ENCODE data around the gene ZNF75A. TPM values are rescaled to one million over a fixed set of nuclear protein-coding genes. Genes with fewer than 3 reads are reported as not detected.

Gene ZNF75A
- polyA plus RNA-seq, 3 donors = 8.1 to 15.0 (median 10.4) TPM

GRCh38 chr16:3283543-3284447 is 21.5 kb upstream of the ZNF75A start:
- 5 to 8% (median 7%) methylated on average over 45 to 56 of the region's 56 CpGs for WGBS, 3 donors
- peak overlapping the region; percentile 81 for H3K27ac ChIP-seq (ENCODE audit: low read depth, low read length)

GRCh38 chr16:3285131-3285530 is 20.2 kb upstream of the ZNF75A start:
- H3K27ac ChIP-seq (ENCODE audit: low read depth, low read length) = no peak overlapping the region
- 72 to 92% (median 90%) methylated on average over 6 of the region's 6 CpGs for WGBS, 3 donors

- no peak overlapping the region for H3K27ac ChIP-seq (ENCODE audit: low read depth, low read length)
- 98% methylated on average over 16 of the region's 16 CpGs for whole genome bisulfite sequencing, 3 donors
Measured at GRCh38 chr16:3289998-3290673, 15.2 kb upstream of the ZNF75A start.

- H3K27ac ChIP-seq (ENCODE audit: low read depth, low read length) = no peak overlapping the region
- 97 to 99% (median 98%) methylated on average over 3 of the region's 3 CpGs for WGBS, 3 donors
Measured at GRCh38 chr16:3292604-3293003, 12.7 kb upstream of the ZNF75A start.

GRCh38 chr16:3295209-3295608 is 10.1 kb upstream of the ZNF75A start:
- no peak overlapping the region for H3K27ac ChIP-seq (ENCODE audit: low read depth, low read length)
- WGBS, 3 donors = 19 to 42% (median 38%) methylated on average over 42 to 45 of the region's 45 CpGs

- no peak overlapping the region for H3K27ac ChIP-seq (ENCODE audit: low read depth, low read length)
- WGBS, 3 donors = 55 to 75% (median 68%) methylated on average over 13 of the region's 13 CpGs
Measured at GRCh38 chr16:3295783-3296182, 9.5 kb upstream of the ZNF75A start.

GRCh38 chr16:3304370-3304769 is 927 bp upstream of the ZNF75A start:
- WGBS, 3 donors = 71 to 73% (median 73%) methylated on average over 4 of the region's 4 CpGs
- H3K27ac ChIP-seq (ENCODE audit: low read depth, low read length) = no peak overlapping the region

- WGBS, 3 donors = 56 to 63% (median 61%) methylated on average over 11 of the region's 11 CpGs
- no peak overlapping the region for H3K27ac ChIP-seq (ENCODE audit: low read depth, low read length)
Measured at GRCh38 chr16:3306078-3306477, 781 bp downstream of the ZNF75A start.

GRCh38 chr16:3311496-3311895 is 6.2 kb downstream of the ZNF75A start:
- WGBS, 3 donors = 97 to 99% (median 97%) methylated on average over 4 of the region's 4 CpGs
- H3K27ac ChIP-seq (ENCODE audit: low read depth, low read length) = no peak overlapping the region

GRCh38 chr16:3317315-3317999 is 12.2 kb downstream of the ZNF75A start:
- H3K27ac ChIP-seq (ENCODE audit: low read depth, low read length) = no peak overlapping the region
- WGBS, 3 donors = 95 to 99% (median 98%) methylated on average over 3 of the region's 3 CpGs

- H3K27ac ChIP-seq (ENCODE audit: low read depth, low read length) = no peak overlapping the region
- 64 to 67% (median 66%) methylated on average over 2 of the region's 2 CpGs for WGBS, 3 donors
Measured at GRCh38 chr16:3321816-3322215, 16.5 kb downstream of the ZNF75A start.

- 82 to 84% (median 83%) methylated on average over 4 of the region's 4 CpGs for WGBS, 3 donors
- H3K27ac ChIP-seq (ENCODE audit: low read depth, low read length) = no peak overlapping the region
Measured at GRCh38 chr16:3327514-3327913, 22.2 kb downstream of the ZNF75A start.

GRCh38 chr16:3328104-3328503 is 22.8 kb downstream of the ZNF75A start:
- no peak overlapping the region for H3K27ac ChIP-seq (ENCODE audit: low read depth, low read length)
- 46 to 63% (median 49%) methylated on average over 3 of the region's 3 CpGs for WGBS, 3 donors

- 48 to 71% (median 49%) methylated on average over 2 of the region's 2 CpGs for WGBS, 3 donors
Measured at GRCh38 chr16:3328643-3329042, 23.3 kb downstream of the ZNF75A start.

GRCh38 chr16:3346041-3346440 is 40.7 kb downstream of the ZNF75A start:
- no peak overlapping the region for H3K27ac ChIP-seq (ENCODE audit: low read depth, low read length)
- 64 to 74% (median 66%) methylated on average over 2 of the region's 2 CpGs for WGBS, 3 donors

More at GRCh38 chr16:3328643-3329042, 23.3 kb downstream of the ZNF75A start:
- H3K27ac ChIP-seq (ENCODE audit: low read depth, low read length) = no peak overlapping the region

GRCh38 chr16:3347586-3347985 is 42.3 kb downstream of the ZNF75A start:
- no peak overlapping the region for H3K27ac ChIP-seq (ENCODE audit: low read depth, low read length)
- WGBS, 3 donors = 77 to 83% (median 82%) methylated on average over 10 of the region's 10 CpGs

- no peak overlapping the region for H3K27ac ChIP-seq (ENCODE audit: low read depth, low read length)
- 20 to 44% (median 36%) methylated on average over 4 of the region's 4 CpGs for WGBS, 3 donors
Measured at GRCh38 chr16:3348547-3349167, 43.4 kb downstream of the ZNF75A start.

GRCh38 chr16:3349175-3349574 is 43.9 kb downstream of the ZNF75A start:
- no peak overlapping the region for H3K27ac ChIP-seq (ENCODE audit: low read depth, low read length)
- 46 to 69% (median 62%) methylated on average over 13 of the region's 13 CpGs for WGBS, 3 donors

- WGBS, 3 donors = 59 to 68% (median 66%) methylated on average over 3 of the region's 3 CpGs
- H3K27ac ChIP-seq (ENCODE audit: low read depth, low read length) = no peak within 1 kb of the TSS
Measured at GRCh38 chr16:3355589-3355988, 50.3 kb downstream of the ZNF75A start, which contains the start of gene OR2C1. TSS of gene OR2C1 (plus strand) at chr16:3355889. CDS start at chr16:3355941, 52 bp downstream.

Data from adipose tissue (tissue), 3 donors.